ENCODE results near the gene ERBB4.
"Not testable (repeated sequence)": the region's sequence is repeated elsewhere in the genome, so short reads cannot be mapped to it uniquely, and the experiment has no call there.

The ERBB4 gene

DNA sequence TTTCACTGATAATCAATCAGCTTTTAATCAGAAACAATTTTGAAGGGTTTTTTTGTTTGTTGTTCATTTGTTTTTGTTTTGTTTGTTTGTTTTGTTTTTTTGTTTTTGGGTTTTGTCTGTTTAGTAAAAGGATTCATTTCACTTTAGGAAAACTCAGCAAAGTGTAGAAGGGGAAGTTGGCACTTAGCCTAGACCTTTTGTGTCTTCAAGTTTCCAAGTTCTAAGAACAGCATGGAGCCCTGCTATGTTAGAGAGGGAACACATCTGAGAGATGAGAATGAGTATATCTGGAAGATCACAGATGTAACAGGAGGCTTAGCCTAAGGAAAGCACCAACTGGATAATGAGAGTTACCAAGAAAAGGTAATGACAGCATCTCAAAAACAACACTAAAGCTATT lies 501.5 kb downstream of the ERBB4 start:
- no peak for DNase-seq

DNA sequence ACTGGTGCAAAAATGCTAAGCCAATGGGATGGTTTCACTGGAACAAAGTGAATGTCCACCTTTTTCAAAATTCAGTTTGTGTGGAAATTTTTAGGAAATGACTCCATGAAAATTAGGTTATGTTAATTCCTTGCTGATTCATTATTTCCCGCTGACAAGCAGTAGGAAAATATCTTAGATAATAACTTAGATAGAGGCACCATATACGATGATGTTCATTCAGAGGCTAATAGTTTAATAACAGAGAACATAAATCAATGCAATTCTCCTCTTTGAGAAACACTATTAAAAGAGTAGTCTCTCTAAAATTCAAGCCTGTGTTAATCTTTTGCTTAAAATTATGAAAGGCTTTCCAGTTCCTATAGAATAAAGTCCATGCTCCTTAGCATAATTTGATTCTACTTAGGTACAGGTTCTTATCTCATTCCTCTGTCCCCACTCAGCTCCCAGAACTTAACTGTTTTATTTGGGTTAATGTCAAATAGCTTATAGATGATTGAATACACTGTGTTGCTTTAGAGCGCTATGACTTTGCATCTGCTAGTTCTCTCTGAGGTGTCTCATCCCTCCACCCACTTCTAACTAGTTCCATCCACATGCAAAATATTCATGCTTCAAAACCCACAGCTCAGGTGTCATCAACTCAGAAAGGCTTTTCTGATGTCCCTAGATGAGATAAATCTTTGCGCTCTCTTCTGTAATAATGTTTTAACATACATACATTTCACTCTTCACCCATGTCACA lies 503.6 kb downstream of the ERBB4 start:
- DNase-seq: no peak

DNA sequence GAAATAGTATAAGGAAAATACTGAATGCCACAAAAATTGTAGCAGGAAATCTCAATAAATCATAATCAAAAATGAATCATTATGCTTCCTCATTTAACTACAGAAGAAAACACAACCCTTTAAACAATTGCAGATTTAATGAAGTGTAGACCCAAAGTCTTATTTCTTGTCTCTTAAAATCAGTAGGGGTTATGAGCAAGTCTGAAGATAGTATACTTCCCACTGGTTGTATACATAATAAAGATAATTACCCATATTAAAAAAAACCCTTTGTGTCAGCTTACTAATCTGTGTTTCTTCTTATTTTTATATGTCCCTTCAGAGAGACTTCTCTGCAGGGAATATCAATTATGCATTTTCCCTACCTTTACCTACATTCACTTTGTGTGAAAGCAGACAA lies 504.7 kb downstream of the ERBB4 start:
- DNase-seq: no peak

DNA sequence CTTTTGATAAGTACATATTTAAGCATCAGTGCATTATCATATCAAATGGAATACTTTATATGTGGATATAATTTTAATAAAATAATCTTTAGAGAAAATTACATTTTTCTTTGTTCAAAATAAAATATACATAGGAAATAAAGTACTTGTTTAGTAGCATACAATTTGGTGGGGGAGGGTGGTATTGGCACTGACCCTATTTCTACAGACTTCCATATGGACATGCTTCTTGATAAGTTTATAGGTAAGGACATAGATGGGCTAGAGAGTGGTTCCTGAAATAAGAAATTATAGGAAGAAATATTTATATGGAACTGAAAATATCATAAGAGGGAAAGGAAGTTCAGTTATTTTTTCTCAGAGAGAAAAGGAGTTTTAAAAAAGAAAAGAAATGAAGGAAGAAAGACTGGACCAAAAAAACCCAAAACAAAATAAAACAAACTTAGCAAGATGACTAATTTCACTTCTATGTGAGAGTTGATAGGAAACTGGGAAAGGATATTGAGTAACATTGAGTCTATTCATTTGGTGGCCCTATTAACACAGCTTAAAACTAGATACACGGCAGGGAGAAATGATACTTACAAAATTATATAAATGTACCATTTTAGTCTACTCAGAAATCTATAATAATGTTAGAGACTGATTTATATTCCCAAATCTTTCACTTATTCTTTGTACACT lies 505.9 kb downstream of the ERBB4 start:
- no peak for DNase-seq

DNA sequence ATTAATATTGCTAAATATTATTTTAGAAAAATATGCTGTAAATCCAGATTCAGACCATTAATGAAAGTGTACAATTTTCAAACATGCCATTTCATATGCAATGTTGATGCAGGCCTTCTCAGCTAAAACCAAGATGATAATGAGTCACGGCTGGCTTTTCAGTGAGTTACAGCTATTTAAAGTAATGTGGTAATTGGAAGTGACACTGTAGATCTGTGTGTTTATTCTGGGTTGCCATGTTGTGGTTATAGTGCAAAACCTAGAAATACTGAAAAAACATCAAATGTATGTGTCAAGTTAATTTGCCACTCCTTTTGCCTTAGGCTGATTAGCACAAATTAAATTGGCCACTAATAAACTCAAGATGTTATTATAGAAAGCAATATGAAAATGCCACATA lies 506.6 kb downstream of the ERBB4 start:
- DNase-seq: no peak

DNA sequence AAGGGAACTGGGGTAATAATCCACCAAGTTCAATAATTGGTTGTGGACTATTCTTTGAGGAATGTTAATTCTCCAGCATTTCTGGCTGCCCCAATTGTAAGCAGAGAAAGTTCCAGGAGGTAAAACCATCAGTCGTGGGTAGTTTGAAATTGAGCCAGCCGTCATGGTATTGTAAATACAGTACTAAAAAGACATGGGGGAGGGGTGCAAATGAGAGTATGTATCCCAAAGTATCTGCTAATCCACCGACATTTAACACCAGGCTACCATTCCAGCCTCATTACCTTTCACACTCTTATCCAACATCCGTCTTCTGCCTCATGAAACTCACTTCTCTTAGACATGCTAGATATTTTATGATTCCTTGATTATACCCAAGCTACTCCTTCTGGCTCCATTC lies 507.9 kb downstream of the ERBB4 start:
- DNase-seq: no peak

DNA sequence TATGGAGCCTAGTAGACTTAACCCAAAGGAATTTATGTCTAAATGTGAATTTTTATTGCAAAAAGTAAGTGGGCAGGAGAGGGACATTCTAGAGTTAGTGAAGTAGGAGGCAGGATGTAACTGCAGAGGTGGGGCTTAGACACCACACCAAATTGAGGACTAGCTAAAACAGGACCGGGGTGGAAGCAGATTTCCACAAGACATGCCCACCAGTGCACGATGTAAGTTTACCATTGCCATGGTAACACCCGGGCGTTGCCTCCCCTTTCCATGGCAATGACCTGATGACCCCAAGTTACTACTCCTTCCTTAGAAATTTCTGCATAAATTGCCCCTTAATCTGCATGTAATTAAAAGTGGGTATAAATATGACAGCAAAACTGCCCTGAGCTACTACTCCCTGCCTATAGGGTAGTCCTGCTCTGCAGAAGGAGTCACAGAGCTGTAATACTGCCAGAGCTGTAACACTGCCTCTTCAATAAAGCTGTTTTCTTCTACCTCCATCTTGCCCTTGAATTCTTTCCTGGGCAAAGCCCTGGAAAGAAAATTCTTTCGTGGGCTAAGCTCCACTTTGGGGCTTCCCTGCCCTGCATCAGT lies 509.7 kb downstream of the ERBB4 start:
- DNase-seq: no peak

DNA sequence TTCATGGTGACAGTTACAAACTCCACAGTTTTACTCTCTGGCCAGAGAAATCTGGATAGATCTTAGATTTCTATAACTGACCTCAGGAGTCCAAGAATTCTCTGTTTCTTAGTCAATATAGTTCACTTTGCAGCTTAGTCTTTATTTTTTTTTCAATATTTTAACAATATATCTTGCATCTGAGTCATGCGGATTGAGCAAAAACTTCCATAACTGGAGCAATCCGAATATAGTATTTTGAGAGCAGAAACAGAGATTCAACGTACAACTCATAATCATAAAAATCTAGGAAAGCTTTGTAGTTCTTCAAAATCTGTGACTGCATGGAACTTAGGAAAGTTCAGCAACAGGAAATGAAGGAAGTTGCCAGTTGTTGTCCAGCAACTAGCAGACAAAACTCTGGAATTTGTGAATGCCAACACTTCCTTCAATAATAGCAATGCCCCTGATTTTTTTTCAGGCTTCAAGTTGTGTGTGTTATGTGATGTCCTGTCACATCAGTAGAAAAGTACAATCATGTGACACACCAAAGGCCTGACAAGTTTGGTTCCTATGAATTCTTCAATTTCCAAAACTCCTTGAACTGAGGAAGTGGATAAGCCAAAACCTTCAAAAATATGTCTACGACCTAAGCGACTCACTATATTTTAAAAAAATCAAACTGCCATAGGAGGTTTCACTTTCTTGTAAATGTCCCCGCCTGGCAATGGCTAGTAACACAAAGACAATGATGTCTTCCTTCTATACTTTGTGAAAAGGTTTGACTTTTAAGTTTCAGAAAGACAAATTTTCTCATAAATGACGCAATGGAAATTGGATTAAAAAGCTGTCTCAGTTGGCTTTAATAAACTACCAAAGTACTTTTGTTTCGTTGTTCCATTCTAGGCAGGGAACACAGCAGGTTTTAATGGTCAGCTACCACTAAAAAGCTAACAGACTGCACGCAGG lies 510.6 kb downstream of the ERBB4 start:
- DNase-seq: no peak

DNA sequence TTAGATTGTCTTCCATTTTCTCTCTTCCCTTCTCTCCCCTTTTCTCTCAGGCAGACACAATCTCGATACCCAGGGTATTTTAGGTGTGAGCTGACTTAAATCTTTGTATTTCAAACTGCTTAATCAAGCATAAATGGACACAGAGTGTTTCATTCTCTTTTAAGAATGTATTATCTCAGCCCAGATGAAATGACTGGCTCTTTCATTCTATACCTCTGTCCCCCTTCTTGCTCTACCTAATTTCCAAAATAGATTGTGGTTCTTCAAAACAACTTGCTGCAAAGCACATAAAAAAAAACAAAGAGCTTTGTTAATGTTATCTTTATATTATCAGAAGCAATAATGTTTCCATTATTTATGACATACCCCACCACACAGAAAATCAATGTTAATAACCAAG lies 514.6 kb downstream of the ERBB4 start:
- DNase-seq: no peak

DNA sequence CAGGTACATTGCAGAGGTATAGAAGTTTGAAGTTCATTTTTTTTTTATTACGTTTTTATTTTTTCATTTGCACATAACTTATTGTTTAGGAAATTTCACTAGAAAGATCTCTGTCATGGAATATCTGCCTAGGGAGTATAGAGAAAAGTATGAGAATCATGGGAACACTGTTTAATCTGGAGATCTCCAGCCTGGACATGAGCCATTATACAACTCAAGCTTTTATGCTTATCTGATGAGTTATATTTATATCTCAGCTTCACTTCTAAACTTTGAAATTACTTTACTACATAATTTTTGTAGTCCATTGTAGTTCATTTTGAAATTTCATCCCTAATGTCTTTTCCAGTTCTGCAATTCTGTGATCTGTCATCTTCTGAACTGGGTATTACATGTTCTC lies 515.6 kb downstream of the ERBB4 start:
- no peak for DNase-seq

DNA sequence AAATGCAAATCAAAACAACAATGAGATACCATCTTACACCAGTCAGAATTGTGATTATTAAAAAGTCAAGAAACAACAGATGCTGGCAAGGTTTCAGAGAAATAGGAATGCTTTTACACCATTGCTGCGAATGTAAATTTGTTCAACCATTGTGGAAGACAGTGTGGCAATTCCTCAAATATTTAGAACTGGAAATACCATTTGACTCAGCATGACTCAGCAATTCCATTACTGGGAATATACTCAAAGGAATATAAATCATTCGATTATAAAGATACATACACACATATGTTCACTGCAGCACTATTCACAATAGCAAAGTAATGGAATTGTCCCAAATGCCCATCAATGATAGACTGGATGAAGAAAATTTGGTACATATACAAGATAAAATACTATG lies 516.7 kb downstream of the ERBB4 start:
- no peak for DNase-seq

DNA sequence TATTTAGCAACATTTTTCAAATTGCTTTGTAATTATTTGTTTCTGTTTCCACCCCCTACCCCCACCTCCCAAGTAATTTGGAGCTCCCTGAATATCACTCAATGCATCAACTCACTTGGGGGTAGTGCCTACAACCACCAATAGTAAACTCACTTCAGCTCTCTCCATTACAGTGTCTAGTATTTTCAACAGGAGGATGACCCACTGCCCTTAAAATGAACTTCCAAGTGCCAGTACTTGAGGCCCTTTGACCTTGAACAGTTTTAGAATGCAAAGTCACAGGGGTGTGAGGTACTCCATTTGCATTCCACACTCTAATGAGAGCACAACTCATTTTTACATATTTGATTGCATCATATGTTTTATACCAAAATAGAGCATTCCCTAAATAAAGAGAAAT lies 523.0 kb downstream of the ERBB4 start:
- no peak for DNase-seq

DNA sequence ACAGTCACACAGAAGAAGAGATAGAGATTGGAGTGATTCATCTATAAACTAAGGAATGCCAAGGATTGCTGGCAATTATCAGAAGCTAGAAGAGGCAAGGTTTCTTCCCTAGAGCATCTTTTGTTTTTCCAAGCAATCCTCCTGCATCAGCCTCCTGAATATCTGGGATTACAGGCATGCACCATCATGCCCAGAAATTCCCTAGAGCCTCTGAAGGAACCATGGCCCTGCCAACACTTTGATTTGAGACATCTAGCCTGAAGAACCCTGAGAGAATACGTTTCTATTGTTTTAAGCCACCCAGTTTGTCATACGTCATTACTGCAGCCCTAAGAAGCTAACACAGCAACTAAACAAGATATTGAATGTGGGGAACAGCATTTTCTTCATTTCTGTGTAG lies 525.0 kb downstream of the ERBB4 start:
- DNase-seq: no peak

DNA sequence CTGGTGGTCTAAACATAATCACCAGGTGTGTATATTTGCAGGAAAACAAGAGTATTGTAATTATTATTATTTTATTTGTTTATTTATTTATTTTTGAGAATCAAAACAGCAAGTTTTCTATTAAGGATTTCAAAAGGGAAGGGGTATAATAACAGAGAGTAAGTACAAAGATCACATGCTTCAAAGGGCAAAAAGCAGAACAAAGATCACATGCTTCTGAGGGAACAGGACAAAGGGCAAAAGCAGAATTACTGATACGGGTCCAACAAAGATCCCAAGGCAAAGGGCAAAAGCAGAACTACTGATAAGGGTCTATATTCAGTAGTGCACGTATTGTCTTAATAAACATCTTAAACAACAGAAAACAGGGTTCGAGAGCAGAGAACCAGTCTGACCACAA lies 528.3 kb downstream of the ERBB4 start:
- DNase-seq: not testable (repeated sequence)

DNA sequence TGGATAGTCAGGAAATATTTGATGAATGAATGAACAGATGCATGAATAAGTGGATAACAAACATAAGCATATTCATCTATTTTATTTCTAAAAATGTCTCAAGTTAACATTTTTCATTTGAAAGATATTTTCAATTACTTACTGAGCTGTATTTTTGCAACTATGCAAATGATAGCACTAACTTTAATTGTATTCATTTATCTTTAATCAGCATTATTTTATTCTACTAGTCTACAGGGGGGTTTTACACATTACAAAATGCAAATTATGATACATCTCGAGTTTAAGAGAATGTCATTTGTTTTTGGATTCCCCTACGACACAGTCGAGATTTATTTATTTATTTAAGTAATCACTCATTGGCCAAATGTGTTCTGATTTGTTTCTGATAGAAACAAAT lies 530.6 kb downstream of the ERBB4 start:
- peak; percentile 27 for DNase-seq

DNA sequence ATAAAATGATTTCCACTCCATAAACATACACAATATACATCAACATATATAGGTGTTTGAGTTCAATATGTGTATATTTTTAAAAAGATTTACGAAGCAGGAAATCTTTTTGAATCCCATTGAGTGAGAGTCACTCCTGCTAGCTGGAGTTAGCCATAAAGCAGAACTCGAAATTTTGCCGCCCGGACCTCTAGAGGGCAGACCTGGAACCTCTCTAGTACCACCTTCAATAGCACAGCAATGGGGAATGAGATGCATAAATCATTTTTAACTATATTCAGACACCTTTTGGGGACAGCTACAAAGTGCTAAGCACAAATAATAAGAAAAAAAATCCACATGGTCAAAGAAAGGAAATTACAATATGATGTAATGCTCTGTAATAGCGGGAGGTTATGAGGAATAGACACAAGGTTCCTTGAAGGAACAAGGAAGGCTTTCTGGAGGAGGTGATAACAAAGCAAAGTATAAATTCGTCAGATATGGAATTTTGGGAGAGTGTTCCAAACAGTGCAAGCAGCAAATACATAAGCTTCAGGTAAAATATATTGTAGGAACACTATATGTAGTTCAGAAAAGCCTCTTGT lies 533.4 kb downstream of the ERBB4 start:
- peak; percentile 33 for DNase-seq

DNA sequence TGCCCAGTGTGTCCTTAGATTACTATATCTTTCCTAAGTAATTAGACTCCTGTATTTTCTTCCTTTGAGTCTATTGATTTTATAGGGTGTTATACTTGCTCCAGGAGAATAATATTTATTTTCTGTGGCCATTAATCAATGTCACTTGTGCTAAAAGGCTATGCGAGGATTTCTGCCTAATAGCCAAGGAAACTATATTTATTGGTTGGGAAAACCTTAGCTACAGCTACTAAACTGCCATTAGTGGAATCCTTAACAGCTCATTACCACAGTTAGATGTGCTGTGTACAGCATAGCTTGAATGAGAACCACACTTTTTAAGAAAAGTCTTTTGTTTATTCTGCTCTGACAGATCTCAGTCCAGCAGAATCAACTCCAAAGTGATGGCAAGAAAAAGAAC lies 537.3 kb downstream of the ERBB4 start:
- DNase-seq: no peak

DNA sequence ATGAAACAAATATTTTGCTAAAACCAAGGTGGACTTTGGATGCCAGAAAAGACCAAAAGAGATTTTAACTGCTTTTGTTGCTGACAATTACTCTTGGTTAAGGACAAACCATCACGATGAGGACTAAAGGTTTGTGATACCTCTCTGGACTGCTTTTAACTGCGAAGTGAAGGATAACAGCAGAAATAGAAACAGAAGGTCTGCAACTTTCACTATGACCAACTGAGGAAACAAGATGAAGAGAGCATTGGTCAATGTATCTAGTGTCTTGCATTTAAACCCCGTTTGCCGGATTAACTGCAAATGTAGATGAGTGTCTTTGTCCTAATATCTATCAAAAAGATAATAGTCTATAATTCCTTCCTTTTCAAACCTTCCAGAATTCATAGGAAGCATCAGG lies 541.7 kb downstream of the ERBB4 start:
- no peak for DNase-seq

DNA sequence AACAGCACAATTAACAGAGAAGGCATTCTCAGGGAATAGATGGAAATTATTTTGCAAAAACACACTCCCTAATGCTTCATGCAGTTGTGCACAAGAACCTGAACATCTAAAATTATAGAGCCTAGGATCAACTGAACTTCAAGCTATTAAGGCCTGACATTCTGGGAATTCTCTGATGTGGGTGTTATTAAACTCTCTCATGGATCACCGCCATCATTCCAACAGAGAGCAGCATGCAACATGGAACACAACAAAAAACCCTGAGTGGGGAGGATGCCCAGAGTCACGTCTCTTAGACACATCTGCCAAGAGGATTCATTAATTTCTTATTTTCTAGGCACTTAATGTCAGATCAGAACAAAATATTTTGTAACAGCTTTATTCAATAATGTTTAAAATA lies 543.8 kb downstream of the ERBB4 start:
- no peak for DNase-seq

DNA sequence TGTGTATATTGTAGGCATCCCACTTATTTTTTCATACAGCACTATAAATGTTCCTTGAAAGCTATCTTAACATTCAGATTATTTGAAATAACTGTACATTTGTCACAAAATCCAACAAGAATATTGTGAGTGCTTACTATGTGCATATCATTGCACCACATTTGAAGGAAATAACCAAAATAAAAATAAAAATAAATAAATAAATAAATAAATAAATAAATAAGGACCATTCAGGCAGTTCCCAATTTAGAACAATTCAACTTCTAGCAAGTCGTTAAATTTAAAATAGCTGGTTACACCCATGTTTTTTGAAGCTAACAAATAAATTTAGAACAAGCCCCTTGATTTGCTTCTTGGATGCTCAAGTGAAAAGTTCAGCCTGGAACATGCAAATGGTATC lies 548.3 kb downstream of the ERBB4 start:
- no peak for DNase-seq

DNA sequence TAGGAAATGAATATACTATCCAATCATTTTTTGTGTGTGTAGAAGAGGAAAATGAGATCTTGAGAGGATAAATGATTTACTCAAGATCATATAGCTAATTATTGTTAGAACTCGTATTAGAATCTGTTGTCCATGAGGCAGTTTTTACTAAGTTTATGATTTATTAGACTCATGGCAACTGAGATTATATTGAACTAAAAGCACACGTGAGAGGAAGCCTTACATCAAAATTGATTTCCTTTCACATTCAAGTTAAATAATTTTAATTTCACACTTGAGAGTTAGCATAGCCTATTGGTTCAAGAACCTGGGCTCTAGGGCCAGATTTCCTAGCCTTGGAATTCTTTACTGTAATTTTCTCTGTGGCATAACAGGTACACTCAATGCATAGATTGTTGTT lies 552.3 kb downstream of the ERBB4 start:
- DNase-seq: no peak

DNA sequence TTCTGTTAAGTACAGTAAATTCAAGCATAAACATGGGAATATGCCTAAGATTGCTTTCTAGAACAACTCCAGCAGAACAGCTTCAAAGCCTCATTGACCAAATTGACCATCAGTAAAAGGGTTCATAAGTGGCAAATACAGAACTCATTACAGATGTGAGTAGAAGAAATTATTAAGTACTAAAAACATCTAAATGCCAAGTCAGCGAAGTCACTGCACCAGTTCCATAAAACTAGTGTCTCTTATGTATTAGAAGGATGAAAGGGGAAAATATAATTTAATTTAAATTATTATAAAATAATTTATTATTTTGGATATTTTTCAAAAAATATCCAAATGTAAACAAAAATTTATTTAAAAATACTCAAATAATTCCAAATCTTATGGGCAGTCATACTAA lies 553.2 kb downstream of the ERBB4 start:
- no peak for DNase-seq

DNA sequence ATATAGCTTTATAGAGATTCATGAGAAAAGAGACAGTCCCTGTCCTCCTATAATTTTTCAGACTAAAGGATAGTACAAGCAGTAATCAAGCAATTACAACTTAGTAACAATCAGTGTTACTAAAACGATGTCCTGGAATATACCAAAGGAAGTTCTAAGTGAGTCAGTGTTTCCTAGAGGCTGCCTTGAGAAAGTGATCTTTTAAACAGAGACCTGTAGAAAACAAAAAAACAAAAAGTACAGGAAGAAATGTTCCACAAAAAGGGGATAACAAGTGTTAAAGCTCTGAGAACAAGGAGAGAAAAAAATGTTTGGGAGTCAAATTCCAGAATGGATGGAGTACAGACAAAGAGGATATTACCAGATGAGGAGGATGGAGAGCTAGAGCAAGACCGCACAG lies 556.4 kb downstream of the ERBB4 start:
- no peak for DNase-seq
